Caco-2 (cell line): ENCODE measurements around the gene EMCN. TPM values are rescaled to one million over a fixed set of nuclear protein-coding genes. Genes with fewer than 3 reads are reported as not detected.

Experiments used
- BruUV-seq: library from RNA; stranded (reverse); fragments of 400-500 nt; replicated peaks from 2 replicates; lab custom pipeline; 2021; lab: Mats Ljungman, UMichigan
- CTCF ChIA-PET: fragments of 300-600 bp; sonication (Branson Sonifier 250); formaldehyde crosslinking; loops from one replicate; lab custom pipeline; 2022; ENCODE audit warnings: antibody characterized with exemption; lab: Charles Lee
- POLR2A ChIA-PET: fragments of 300-600 bp; sonication (Branson Sonifier 250); formaldehyde crosslinking; loops from one replicate; lab custom pipeline; 2022; ENCODE audit warnings: antibody characterized with exemption; lab: Charles Lee
- DNase-seq, 2 experiments: peaks; one replicate each; pipeline versions ENCODE4 v3.0.0 to v3.0.0-alpha.2; 2020 to 2022
- H3K27me3 ChIP-seq: replicated peaks from 2 replicates; pipeline ENCODE4 v1.6.0; 2011; ENCODE audit warnings: low read length; ENCODE audit not compliant: control insufficient read depth, insufficient read depth
- H3K36me3 ChIP-seq: 2 replicates; pipeline ENCODE4 v1.5.1; 2011; ENCODE audit warnings: low read length; ENCODE audit not compliant: control insufficient read depth, insufficient read depth
- H3K4me1 ChIP-seq: fragments of 250-450 bp; sonication (Bioruptor Pico); 2 replicates; pipeline ENCODE4 v1.5.1; 2020; ENCODE audit warnings: mild to moderate bottlenecking
- H3K4me3 ChIP-seq: 2 replicates; pipeline ENCODE4 v1.5.1; 2011; ENCODE audit warnings: low read depth, mild to moderate bottlenecking, control low read depth, low read length
- H3K9me3 ChIP-seq: fragments of 250-450 bp; sonication (Bioruptor Pico); 2 replicates; pipeline ENCODE4 v1.5.1; 2020; ENCODE audit warnings: mild to moderate bottlenecking, moderate library complexity
- H3K27ac Mint-ChIP-seq: one replicate; pipeline ENCODE4 v1.8.0; 2022; ENCODE audit warnings: mixed read lengths; ENCODE audit not compliant: unreplicated experiment
- H3K27me3 Mint-ChIP-seq: one replicate; pipeline ENCODE4 v1.8.0; 2022; ENCODE audit warnings: mixed read lengths; ENCODE audit not compliant: insufficient read depth, unreplicated experiment
- H3K36me3 Mint-ChIP-seq: one replicate; pipeline ENCODE4 v1.8.0; 2022; ENCODE audit warnings: mild to moderate bottlenecking, mixed read lengths; ENCODE audit not compliant: insufficient read depth, unreplicated experiment
- H3K4me1 Mint-ChIP-seq: one replicate; pipeline ENCODE4 v1.8.0; 2022; ENCODE audit warnings: low read depth, mixed read lengths; ENCODE audit not compliant: unreplicated experiment
- H3K4me3 Mint-ChIP-seq: one replicate; pipeline ENCODE4 v1.8.0; 2022; ENCODE audit warnings: mild to moderate bottlenecking, moderate library complexity, mixed read lengths; ENCODE audit not compliant: unreplicated experiment
- H3K9me3 Mint-ChIP-seq: one replicate; pipeline ENCODE4 v1.8.0; 2022; ENCODE audit warnings: mixed read lengths; ENCODE audit not compliant: unreplicated experiment
- intact Hi-C: fragments of 100-400 bp; cut with micrococcal nuclease; formaldehyde crosslinking; loops from one replicate; pipeline ENCODE4 v1.10.0; 2022; ENCODE audit not compliant: unreplicated experiment
- total RNA-seq: library from RNA; stranded (reverse); gene quantifications from 2 replicates; pipeline ENCODE4 v1.2.3, GENCODE V29; 2022
- TF ChIP-seq, protein P1 (sequence below), 2 experiments: fragments of 200-600 bp in 1 of 2; IDR thresholded peaks; 1 replicate in 1 of 2; 2 replicates in 1 of 2; pipeline versions ENCODE4 v1.5.1 to v1.8.0; 2011 to 2022; ENCODE audit warnings: antibody characterized with exemption in 1 of 2, control low read depth in 1 of 2, inconsistent platforms in 1 of 2, low read depth in 1 of 2, low read length in 1 of 2, mild to moderate bottlenecking in 1 of 2, moderate library complexity in 1 of 2; ENCODE audit not compliant: insufficient read depth in 1 of 2, severe bottlenecking in 1 of 2, unreplicated experiment in 1 of 2

The EMCN gene
- total RNA-seq, 1 experiment from 2014 or later = not detected

DNA sequence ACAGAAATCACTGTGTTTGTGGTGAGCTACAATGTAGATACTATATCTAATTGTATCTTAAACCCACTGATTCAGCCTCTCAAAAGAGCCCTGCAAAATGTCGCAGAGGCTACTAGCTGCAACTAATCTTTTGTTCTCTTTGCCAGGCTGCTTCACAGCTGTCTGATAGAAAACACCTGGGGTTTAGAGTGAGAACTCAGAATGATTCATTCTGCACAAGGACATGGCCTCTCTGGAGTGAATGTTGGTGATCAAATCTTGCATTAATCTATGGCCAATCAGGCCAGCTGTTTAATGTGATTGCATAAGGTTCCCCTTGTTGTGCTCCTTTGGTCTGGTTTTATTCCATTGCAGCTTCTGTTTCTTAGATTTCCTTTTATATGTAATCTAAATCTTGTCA, 100.3 kb downstream of the EMCN start:
- Histone ChIP-seq H3K36me3 (no peaks in the 10 kb centered on the region), H3K27me3 (no peaks in the 10 kb centered on the region), H3K4me1 (no peaks in the 10 kb centered on the region), H3K4me3 (no peak overlapping the region), H3K9me3 (no peaks in the 10 kb centered on the region)
- POLR2A ChIA-PET = no interaction called here
- no peaks in the 10 kb centered on the region for H3K4me1 Mint-ChIP-seq
- DNase-seq = no peak
- intact Hi-C loops = no loop called here
- no peaks in the 10 kb centered on the region for H3K27me3 Mint-ChIP-seq
- no peaks in the 10 kb centered on the region for H3K36me3 Mint-ChIP-seq
- CTCF ChIA-PET = no interaction called here
- no peaks in the 10 kb centered on the region for H3K9me3 Mint-ChIP-seq
- no peak overlapping the region for H3K27ac Mint-ChIP-seq
- no peak overlapping the region for H3K4me3 Mint-ChIP-seq
- BruUV-seq = no TSS peak
- TF ChIP-seq, protein P1, sequence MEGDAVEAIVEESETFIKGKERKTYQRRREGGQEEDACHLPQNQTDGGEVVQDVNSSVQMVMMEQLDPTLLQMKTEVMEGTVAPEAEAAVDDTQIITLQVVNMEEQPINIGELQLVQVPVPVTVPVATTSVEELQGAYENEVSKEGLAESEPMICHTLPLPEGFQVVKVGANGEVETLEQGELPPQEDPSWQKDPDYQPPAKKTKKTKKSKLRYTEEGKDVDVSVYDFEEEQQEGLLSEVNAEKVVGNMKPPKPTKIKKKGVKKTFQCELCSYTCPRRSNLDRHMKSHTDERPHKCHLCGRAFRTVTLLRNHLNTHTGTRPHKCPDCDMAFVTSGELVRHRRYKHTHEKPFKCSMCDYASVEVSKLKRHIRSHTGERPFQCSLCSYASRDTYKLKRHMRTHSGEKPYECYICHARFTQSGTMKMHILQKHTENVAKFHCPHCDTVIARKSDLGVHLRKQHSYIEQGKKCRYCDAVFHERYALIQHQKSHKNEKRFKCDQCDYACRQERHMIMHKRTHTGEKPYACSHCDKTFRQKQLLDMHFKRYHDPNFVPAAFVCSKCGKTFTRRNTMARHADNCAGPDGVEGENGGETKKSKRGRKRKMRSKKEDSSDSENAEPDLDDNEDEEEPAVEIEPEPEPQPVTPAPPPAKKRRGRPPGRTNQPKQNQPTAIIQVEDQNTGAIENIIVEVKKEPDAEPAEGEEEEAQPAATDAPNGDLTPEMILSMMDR (IDR thresholded peaks at IDR 0.05; ENCODE audit: insufficient read depth in 1 of 2, low read depth in 1 of 2, low read length in 1 of 2, severe bottlenecking in 1 of 2, unreplicated experiment in 1 of 2) = no peak

DNA sequence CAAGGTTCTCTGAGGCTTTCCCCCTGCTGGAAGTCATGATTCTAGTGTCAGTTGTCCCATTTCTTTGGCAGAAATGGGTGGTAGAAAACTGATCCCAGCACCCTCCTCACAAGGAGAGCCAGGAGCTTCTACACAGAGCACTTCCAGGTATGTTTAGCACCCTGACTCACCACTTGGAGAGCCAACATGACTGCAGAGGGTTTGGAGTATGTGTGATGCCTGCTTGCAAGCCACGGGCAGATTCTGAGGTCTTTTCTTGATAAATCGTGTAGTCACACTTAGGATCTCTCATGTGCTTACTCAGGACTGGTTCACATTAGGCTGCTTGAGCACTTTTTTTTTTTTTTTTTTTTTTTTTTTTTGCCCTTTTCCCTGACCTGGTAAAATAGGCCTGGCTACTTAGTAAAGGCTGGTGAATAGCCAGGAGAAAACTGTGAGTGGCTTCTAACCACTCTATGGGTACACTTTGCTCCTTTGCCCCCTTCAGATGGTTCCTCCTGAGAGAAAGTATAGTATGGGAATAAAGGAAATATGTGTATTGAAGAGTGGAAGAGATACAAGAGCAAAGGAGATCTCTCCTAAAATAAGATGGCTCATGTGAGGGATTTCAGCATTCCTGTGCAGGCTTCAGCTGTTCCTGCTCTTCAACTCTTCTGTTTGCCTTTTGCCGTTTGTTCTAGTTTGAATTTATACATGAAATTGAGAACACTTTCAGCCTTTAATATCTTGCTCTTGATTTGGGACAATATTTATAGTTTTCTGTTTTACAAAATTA, 103.6 kb downstream of the EMCN start:
- Histone ChIP-seq H3K36me3 (no peaks in the 10 kb centered on the region), H3K9me3 (no peaks in the 10 kb centered on the region), H3K4me1 (no peaks in the 10 kb centered on the region), H3K4me3 (no peak overlapping the region), H3K27me3 (no peaks in the 10 kb centered on the region)
- no peaks in the 10 kb centered on the region for H3K27me3 Mint-ChIP-seq
- H3K27ac Mint-ChIP-seq = no peak overlapping the region
- TF ChIP-seq, protein P1 (IDR thresholded peaks at IDR 0.05; ENCODE audit: insufficient read depth in 1 of 2, low read depth in 1 of 2, low read length in 1 of 2, severe bottlenecking in 1 of 2, unreplicated experiment in 1 of 2) = no peak
- no peaks in the 10 kb centered on the region for H3K4me1 Mint-ChIP-seq
- CTCF ChIA-PET = interaction anchor here (0.5 kb wide), 1 partner anchor 13 kb away, joined by 5 read pairs; no protein-coding TSS in a partner anchor
- H3K9me3 Mint-ChIP-seq = no peaks in the 10 kb centered on the region
- no peaks in the 10 kb centered on the region for H3K36me3 Mint-ChIP-seq
- BruUV-seq = no TSS peak
- intact Hi-C loops = no loop called here
- DNase-seq = no peak
- no peak overlapping the region for H3K4me3 Mint-ChIP-seq
- POLR2A ChIA-PET = no interaction called here

DNA sequence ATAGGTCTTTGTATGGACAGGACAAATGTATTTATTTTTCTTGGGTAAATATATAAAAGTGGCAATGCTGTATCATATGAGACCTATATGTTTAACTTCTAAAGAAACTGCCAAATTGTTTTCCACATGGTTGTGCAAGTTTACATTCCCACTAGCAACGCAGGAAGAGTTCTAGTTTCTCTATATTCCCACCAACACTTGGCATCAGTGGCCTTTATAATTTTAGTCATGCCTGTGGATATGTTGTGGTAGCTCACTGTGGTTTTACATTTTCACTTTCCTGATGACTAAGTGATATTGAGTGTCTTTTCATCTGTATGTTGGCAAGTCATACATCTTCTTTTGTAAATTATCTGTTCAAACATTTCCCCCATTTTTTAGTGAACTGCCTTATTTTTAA, 126.0 kb downstream of the EMCN start:
- 0 out of 2 replicates have a peak, but pooled peaks cover 3% of the 10 kb centered on the region for H3K9me3 ChIP-seq
- Mint-ChIP-seq H3K36me3 (no peaks in the 10 kb centered on the region), H3K4me1 (no peaks in the 10 kb centered on the region), H3K27ac (no peak overlapping the region), H3K9me3 (no peaks in the 10 kb centered on the region), H3K27me3 (no peaks in the 10 kb centered on the region), H3K4me3 (no peak overlapping the region)
- POLR2A ChIA-PET = no interaction called here
- no TSS peak for BruUV-seq
- CTCF ChIA-PET = no interaction called here
- DNase-seq = no peak
- intact Hi-C loops = no loop called here
- TF ChIP-seq, protein P1 (IDR thresholded peaks at IDR 0.05; ENCODE audit: insufficient read depth in 1 of 2, low read depth in 1 of 2, low read length in 1 of 2, severe bottlenecking in 1 of 2, unreplicated experiment in 1 of 2) = no peak
- no peaks in the 10 kb centered on the region for H3K36me3 ChIP-seq
- no peaks in the 10 kb centered on the region for H3K4me1 ChIP-seq
- no peaks in the 10 kb centered on the region for H3K27me3 ChIP-seq
- H3K4me3 ChIP-seq = no peak overlapping the region
